Breast epithelium (tissue), 3 donors: ENCODE measurements around the gene MLX.

Source experiments
- CTCF ChIP-seq, 3 donors: fragments of 450-650 bp; IDR thresholded peaks; one replicate each; pipeline ENCODE4 v1.5.1; 2016 to 2017; ENCODE audit warnings: antibody characterized with exemption in 3 of 3, mild to moderate bottlenecking in 3 of 3, moderate library complexity in 3 of 3
- POLR2A ChIP-seq: fragments of 450-650 bp; IDR thresholded peaks from one replicate; pipeline ENCODE4 v1.6.1; 2016; ENCODE audit warnings: antibody characterized with exemption, mild to moderate bottlenecking, moderate library complexity

- TF ChIP-seq CTCF (IDR thresholded peaks at IDR 0.05) (no peak), POLR2A (no peak)
These were observed 39.0 kb upstream of the MLX start for GRCh38 chr17:42527932-42528331.
